ENCODE results near the gene ST8SIA6.
"Not testable (repeated sequence)": the region's sequence is repeated elsewhere in the genome, so short reads cannot be mapped to it uniquely, and the experiment has no call there.

The ST8SIA6 gene
- 0.27 to 0.93 (median 0.66) reads per million in 4 donors for total RNA-seq

GRCh38 chr10:17454161-17455014, at the start of gene ST8SIA6:
Gene ST8SIA6 (minus strand): TSS chr10:17454595. CDS start chr10:17454255, 340 bp downstream.
- DNase-seq = peak in 4 of 5 donors; percentile 17 to 72 (median 37)

- no peak for DNase-seq
Observed at GRCh38 chr10:17503795-17504194, 49.4 kb upstream of the ST8SIA6 start.

GRCh38 chr10:17502814-17503213, 48.4 kb upstream of the ST8SIA6 start:
- no peak for DNase-seq

GRCh38 chr10:17499014-17499413, 44.6 kb upstream of the ST8SIA6 start:
- not testable (repeated sequence) for DNase-seq

GRCh38 chr10:17497446-17498030, 43.1 kb upstream of the ST8SIA6 start:
- DNase-seq = no peak

- no peak for DNase-seq
Observed at GRCh38 chr10:17494626-17495260, 40.3 kb upstream of the ST8SIA6 start.

- DNase-seq = no peak
Observed at GRCh38 chr10:17488848-17489247, 34.5 kb upstream of the ST8SIA6 start.

- DNase-seq = no peak
Observed at GRCh38 chr10:17483079-17483478, 28.7 kb upstream of the ST8SIA6 start.

- no peak for DNase-seq
Observed at GRCh38 chr10:17479822-17480221, 25.4 kb upstream of the ST8SIA6 start.

- DNase-seq = no peak
Observed at GRCh38 chr10:17479015-17479615, 24.7 kb upstream of the ST8SIA6 start.

- DNase-seq = no peak
Observed at GRCh38 chr10:17476073-17476472, 21.7 kb upstream of the ST8SIA6 start.

GRCh38 chr10:17475661-17476060, 21.3 kb upstream of the ST8SIA6 start:
- DNase-seq = no peak

GRCh38 chr10:17474595-17475323, 20.4 kb upstream of the ST8SIA6 start:
- DNase-seq = no peak

- DNase-seq = no peak
Observed at GRCh38 chr10:17473228-17473950, 19.0 kb upstream of the ST8SIA6 start.

- no peak for DNase-seq
Observed at GRCh38 chr10:17472481-17473227, 18.3 kb upstream of the ST8SIA6 start.

GRCh38 chr10:17470246-17470645, 15.9 kb upstream of the ST8SIA6 start:
- no peak for DNase-seq

GRCh38 chr10:17465328-17466125, 11.1 kb upstream of the ST8SIA6 start:
- no peak for DNase-seq

- DNase-seq = no peak
Observed at GRCh38 chr10:17464545-17464944, 10.2 kb upstream of the ST8SIA6 start.

GRCh38 chr10:17460756-17461155, 6.4 kb upstream of the ST8SIA6 start:
- DNase-seq = no peak

GRCh38 chr10:17457083-17457482, 2.7 kb upstream of the ST8SIA6 start:
- DNase-seq = no peak
